Right atrium auricular region (tissue), 2 donors: ENCODE data around the gene KRT3. TPM values are rescaled to one million over a fixed set of nuclear protein-coding genes. Genes with fewer than 3 reads are reported as not detected.

Source experiments
- DNase-seq: peaks from one replicate; pipeline ENCODE4 v3.0.0-alpha.2; 2019; ENCODE audit warnings: low spot score
- H3K27ac ChIP-seq, 2 donors: fragments of 200-600 bp; sonication (generic); 1 replicate in 1 of 2; 2 replicates in 1 of 2; pipeline ENCODE4 v1.5.1; 2016 to 2019
- H3K27me3 ChIP-seq, 2 donors: fragments of 200-600 bp; sonication (generic); one replicate each; pipeline versions ENCODE4 v1.5.1 to v1.6.0; 2017 to 2019
- H3K36me3 ChIP-seq: fragments of 200-600 bp; sonication (generic); one replicate; pipeline ENCODE4 v1.5.1; 2016
- H3K4me1 ChIP-seq, 2 donors: fragments of 200-600 bp; sonication (generic); one replicate each; pipeline versions ENCODE4 v1.5.1 to v1.6.0; 2017 to 2019
- H3K4me3 ChIP-seq, 2 donors: fragments of 200-600 bp; sonication (generic); 1 replicate in 1 of 2; 2 replicates in 1 of 2; pipeline ENCODE4 v1.5.1; 2017 to 2019; ENCODE audit warnings: mild to moderate bottlenecking in 1 of 2, moderate library complexity in 1 of 2
- H3K9me3 ChIP-seq, 2 donors: fragments of 200-600 bp; sonication (generic); one replicate each; pipeline ENCODE4 v1.5.1; 2019
- CTCF ChIP-seq, 2 donors: fragments of 200-600 bp; sonication (generic); IDR thresholded peaks; one replicate each; pipeline ENCODE4 v1.5.1; 2019; ENCODE audit warnings: antibody characterized with exemption in 2 of 2
- total RNA-seq, 2 donors: library from RNA; depleted of rRNA; stranded (reverse); fragments of >200 nt; gene quantifications; one replicate each; pipeline ENCODE4 v1.1.0, GENCODE V29; 2016

The KRT3 gene
- total RNA-seq, 2 donors from 2014 or later, result not detected

GRCh38 chr12:52748578-52748977, 47.3 kb downstream of the KRT3 start:
- Histone ChIP-seq H3K27ac (no peak overlapping the region), H3K4me3 (no peak overlapping the region), H3K4me1 (no peaks in the 10 kb centered on the region), H3K36me3 (no peaks in the 10 kb centered on the region), H3K27me3 (no peaks in the 10 kb centered on the region), H3K9me3 (no peaks in the 10 kb centered on the region)
- DNase-seq, result no peak
- TF ChIP-seq CTCF (IDR thresholded peaks at IDR 0.05), result no peak

GRCh38 chr12:52745554-52745953, 50.4 kb downstream of the KRT3 start:
- Histone ChIP-seq H3K27me3 (no peaks in the 10 kb centered on the region), H3K4me1 (no peaks in the 10 kb centered on the region), H3K27ac (no peak overlapping the region), H3K36me3 (no peaks in the 10 kb centered on the region), H3K9me3 (no peaks in the 10 kb centered on the region), H3K4me3 (no peak overlapping the region)
- no peak for DNase-seq
- no peak for TF ChIP-seq CTCF (IDR thresholded peaks at IDR 0.05)

GRCh38 chr12:52744493-52745156, 51.3 kb downstream of the KRT3 start:
- no peaks in the 10 kb centered on the region for H3K27me3 ChIP-seq
- H3K4me1 ChIP-seq, result no peaks in the 10 kb centered on the region
- H3K36me3 ChIP-seq, result no peaks in the 10 kb centered on the region
- no peak for DNase-seq
- no peak overlapping the region for H3K4me3 ChIP-seq
- H3K9me3 ChIP-seq, result no peaks in the 10 kb centered on the region
- no peak overlapping the region for H3K27ac ChIP-seq
- TF ChIP-seq CTCF (IDR thresholded peaks at IDR 0.05), result no peak

- H3K27ac ChIP-seq, result no peak overlapping the region
- no peaks in the 10 kb centered on the region for H3K4me1 ChIP-seq
- no peaks in the 10 kb centered on the region for H3K36me3 ChIP-seq
- no peak for DNase-seq
- no peak for TF ChIP-seq CTCF (IDR thresholded peaks at IDR 0.05)
- H3K27me3 ChIP-seq, result no peaks in the 10 kb centered on the region
- H3K4me3 ChIP-seq, result no peak overlapping the region
- no peaks in the 10 kb centered on the region for H3K9me3 ChIP-seq
These were observed 53.0 kb downstream of the KRT3 start for GRCh38 chr12:52742822-52743457.

GRCh38 chr12:52742196-52742580, 53.7 kb downstream of the KRT3 start:
- H3K27ac ChIP-seq, result no peak overlapping the region
- no peaks in the 10 kb centered on the region for H3K27me3 ChIP-seq
- DNase-seq, result no peak
- no peak overlapping the region for H3K4me3 ChIP-seq
- TF ChIP-seq CTCF (IDR thresholded peaks at IDR 0.05), result no peak
- no peaks in the 10 kb centered on the region for H3K36me3 ChIP-seq
- H3K4me1 ChIP-seq, result no peaks in the 10 kb centered on the region
- no peaks in the 10 kb centered on the region for H3K9me3 ChIP-seq
